Measurements from ENCODE around the gene ZMYND8. TPM values are rescaled to one million over a fixed set of nuclear protein-coding genes. Genes with fewer than 3 reads are reported as not detected.

Gene ZMYND8
- total RNA-seq, 1 experiment from 2014 or later, result 29.0 TPM

- peak overlapping the region; percentile 65; the same call in 1 of the 2 replicates for H3K9ac ChIP-seq (ENCODE audit: low read length)
- intact Hi-C loops (cut with micrococcal nuclease), result loop anchor here (5.0 to 10.0 kb wide), 2 partner anchors 114 to 302 kb away; partner anchors contain the start of gene NCOA3
- no peaks in the 10 kb centered on the region for H4K20me1 ChIP-seq (ENCODE audit: insufficient read depth)
- H3K79me2 ChIP-seq (ENCODE audit: insufficient read depth, low read length), result no peaks in the 10 kb centered on the region
- DNase-seq (ENCODE audit: low read depth, low spot score) (no peak), ATAC-seq (no peak)
- no peak overlapping the region for H3K4me3 ChIP-seq (replicated peaks in 1 of 2; ENCODE audit: low read depth in 1 of 2, low read length in 2 of 2)
- no peaks in the 10 kb centered on the region for H3K36me3 ChIP-seq (ENCODE audit: control insufficient read depth in 1 of 2, insufficient read depth in 2 of 2, low read length in 2 of 2)
- POLR2A ChIA-PET, result interaction anchor here (1.0 to 1.1 kb wide), 2 partner anchors 181 kb away, joined by 3 read pairs; no protein-coding TSS in a partner anchor
- peak overlapping the region; percentile 65; the same call in 1 of the 2 replicates for H3K4me2 ChIP-seq (ENCODE audit: low read length)
- peaks cover 67 to 95% of the 10 kb centered on the region in 2 experiments for H3K4me1 ChIP-seq (ENCODE audit: control insufficient read depth in 1 of 2, insufficient read depth in 2 of 2, low read length in 2 of 2)
- TF ChIP-seq SP1 (IDR thresholded peaks at IDR 0.05; ENCODE audit: low read depth) (no peak), CEBPB (IDR thresholded peaks at IDR 0.05; ENCODE audit: low read depth) (no peak), ZFX (IDR thresholded peaks at IDR 0.05) (no peak)
- H3K9me2 ChIP-seq (ENCODE audit: insufficient read depth), result no peaks in the 10 kb centered on the region
- no peaks in the 10 kb centered on the region for H3K9me3 ChIP-seq (ENCODE audit: control insufficient read depth in 1 of 2, insufficient read depth in 1 of 2, low read depth in 1 of 2, low read length in 2 of 2)
- no peak overlapping the region for H2AFZ ChIP-seq (ENCODE audit: low read depth, low read length, poor library complexity, severe bottlenecking)
- no peaks in the 10 kb centered on the region for H3K27me3 ChIP-seq (ENCODE audit: insufficient read depth, low read length)
- RAD21 ChIA-PET (ENCODE audit: low non-redundant PET in 1 of 2, low total read pairs in 2 of 2, uncharacterized antibody in 2 of 2, unreplicated experiment in 2 of 2), result no interaction called here
- CTCF ChIA-PET, result interaction anchor here (1.3 to 5.2 kb wide), 2 partner anchors 181 kb away, joined by 5 to 75 read pairs; no protein-coding TSS in a partner anchor
- BruUV-seq (replicated peaks), result no TSS peak
- H3K27ac ChIP-seq (ENCODE audit: low read depth, low read length), result 0 out of 2 replicates have a peak overlapping the region, but pooled peaks have one; percentile 3
Observed at GRCh38 chr20:47202733-47203667, 153.5 kb downstream of the ZMYND8 start.

DNA sequence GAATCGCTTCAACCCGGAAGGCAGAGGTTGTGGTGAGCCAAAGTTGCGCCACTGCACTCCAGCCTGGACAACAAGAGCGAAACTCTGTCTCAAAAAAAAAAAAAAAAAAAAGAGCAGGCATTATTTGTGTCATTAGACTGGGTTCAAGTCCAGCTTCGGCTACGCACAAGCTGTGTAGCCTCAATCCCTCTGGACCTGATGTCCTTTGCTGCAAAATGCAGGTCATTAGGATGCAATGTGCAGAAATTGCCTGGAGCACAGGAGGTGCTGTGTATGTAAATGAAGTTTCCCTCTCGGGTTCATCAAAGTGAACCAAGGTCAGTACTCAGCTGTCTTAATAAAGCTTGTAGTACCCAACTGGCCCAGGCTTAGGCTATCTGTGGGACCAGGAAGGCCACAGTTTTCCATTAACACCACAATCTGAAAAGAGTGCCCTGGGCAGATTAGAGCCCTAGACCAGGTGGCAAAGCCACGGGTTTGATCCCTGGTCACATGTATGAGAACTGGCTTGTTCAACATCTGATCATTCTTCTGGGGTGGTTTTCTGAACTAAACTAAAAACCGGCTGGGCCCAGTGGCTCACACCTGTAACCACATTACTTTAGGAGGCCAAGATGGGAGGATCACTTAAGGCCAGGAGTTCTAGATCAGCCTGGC lies 155.3 kb downstream of the ZMYND8 start:
- intact Hi-C loops (cut with micrococcal nuclease), result loop anchor here (2.0 to 10.0 kb wide), 3 partner anchors 116 to 448 kb away; partner anchors contain the start of gene NCOA3
- H3K4me2 ChIP-seq (ENCODE audit: low read length), result peak overlapping the region; percentile 80
- ChIA-PET RAD21 (ENCODE audit: low non-redundant PET in 1 of 2, low total read pairs in 2 of 2, uncharacterized antibody in 2 of 2, unreplicated experiment in 2 of 2) (interaction anchor here in 1 of 2 experiments (0.7 to 1.6 kb wide), 2 partner anchors 115 to 183 kb away, joined by 4 read pairs; no protein-coding TSS in a partner anchor), POLR2A (interaction anchor here (0.9 to 1.3 kb wide), 2 partner anchors 8 to 183 kb away, joined by 3 read pairs; no protein-coding TSS in a partner anchor), CTCF (interaction anchor here (0.6 to 1.3 kb wide), 4 partner anchors 183 to 448 kb away, joined by 3 to 5 read pairs (median 3); no protein-coding TSS in a partner anchor)
- peak overlapping the region in 1 of 2 experiments; percentile 48; a peak in 2 of 4 replicates for H3K4me3 ChIP-seq (replicated peaks in 1 of 2; ENCODE audit: low read depth in 1 of 2, low read length in 2 of 2)
- 0 out of 2 replicates have a peak, but pooled peaks have one; percentile 0 for ATAC-seq
- no peaks in the 10 kb centered on the region for H3K9me3 ChIP-seq (ENCODE audit: control insufficient read depth in 1 of 2, insufficient read depth in 1 of 2, low read depth in 1 of 2, low read length in 2 of 2)
- no peaks in the 10 kb centered on the region for H3K27me3 ChIP-seq (ENCODE audit: insufficient read depth, low read length)
- no peaks in the 10 kb centered on the region for H3K79me2 ChIP-seq (ENCODE audit: insufficient read depth, low read length)
- BruUV-seq (replicated peaks), result TSS peak; percentile 87
- no peaks in the 10 kb centered on the region for H3K36me3 ChIP-seq (ENCODE audit: control insufficient read depth in 1 of 2, insufficient read depth in 2 of 2, low read length in 2 of 2)
- peak overlapping the region; percentile 59 for H3K9ac ChIP-seq (ENCODE audit: low read length)
- peak overlapping the region; percentile 78 for H3K27ac ChIP-seq (ENCODE audit: low read depth, low read length)
- H3K9me2 ChIP-seq (ENCODE audit: insufficient read depth), result no peaks in the 10 kb centered on the region
- H2AFZ ChIP-seq (ENCODE audit: low read depth, low read length, poor library complexity, severe bottlenecking), result no peak overlapping the region
- DNase-seq (ENCODE audit: low read depth, low spot score), result peak; percentile 34
- H4K20me1 ChIP-seq (ENCODE audit: insufficient read depth), result no peaks in the 10 kb centered on the region
- peaks cover 56 to 89% of the 10 kb centered on the region in 2 experiments for H3K4me1 ChIP-seq (ENCODE audit: control insufficient read depth in 1 of 2, insufficient read depth in 2 of 2, low read length in 2 of 2)
- TF ChIP-seq CBX3 (IDR thresholded peaks at IDR 0.05; ENCODE audit: low read depth), result no peak
- TF ChIP-seq SIN3A (IDR thresholded peaks at IDR 0.05; ENCODE audit: low read depth), result no peak
- TF ChIP-seq, protein P1, sequence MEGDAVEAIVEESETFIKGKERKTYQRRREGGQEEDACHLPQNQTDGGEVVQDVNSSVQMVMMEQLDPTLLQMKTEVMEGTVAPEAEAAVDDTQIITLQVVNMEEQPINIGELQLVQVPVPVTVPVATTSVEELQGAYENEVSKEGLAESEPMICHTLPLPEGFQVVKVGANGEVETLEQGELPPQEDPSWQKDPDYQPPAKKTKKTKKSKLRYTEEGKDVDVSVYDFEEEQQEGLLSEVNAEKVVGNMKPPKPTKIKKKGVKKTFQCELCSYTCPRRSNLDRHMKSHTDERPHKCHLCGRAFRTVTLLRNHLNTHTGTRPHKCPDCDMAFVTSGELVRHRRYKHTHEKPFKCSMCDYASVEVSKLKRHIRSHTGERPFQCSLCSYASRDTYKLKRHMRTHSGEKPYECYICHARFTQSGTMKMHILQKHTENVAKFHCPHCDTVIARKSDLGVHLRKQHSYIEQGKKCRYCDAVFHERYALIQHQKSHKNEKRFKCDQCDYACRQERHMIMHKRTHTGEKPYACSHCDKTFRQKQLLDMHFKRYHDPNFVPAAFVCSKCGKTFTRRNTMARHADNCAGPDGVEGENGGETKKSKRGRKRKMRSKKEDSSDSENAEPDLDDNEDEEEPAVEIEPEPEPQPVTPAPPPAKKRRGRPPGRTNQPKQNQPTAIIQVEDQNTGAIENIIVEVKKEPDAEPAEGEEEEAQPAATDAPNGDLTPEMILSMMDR (IDR thresholded peaks at IDR 0.05 in 2 of 3, conservative IDR thresholded peaks at IDR 0.05 in 1 of 3; ENCODE audit: borderline replicate concordance in 1 of 3, insufficient read depth in 1 of 3, low read depth in 2 of 3, low read length in 2 of 3), result 0 out of 6 replicates have a peak, but pooled peaks of 1 of the 3 experiments have one; percentile 8

Data from HCT116 (cell line).